GM19328 (cell line): Measurements from ENCODE around the gene NR1H2.
"Not testable (repeated sequence)": the region's sequence is repeated elsewhere in the genome, so short reads cannot be mapped to it uniquely, and the experiment has no call there.

ENCODE experiments used
- ATAC-seq: cut with Tn5 transposase; IDR thresholded peaks from one replicate; pipeline ENCODE4 v1.9.1; 2021; ENCODE audit warnings: mild to moderate bottlenecking, moderate library complexity; ENCODE audit not compliant: unreplicated experiment

The NR1H2 gene

DNA sequence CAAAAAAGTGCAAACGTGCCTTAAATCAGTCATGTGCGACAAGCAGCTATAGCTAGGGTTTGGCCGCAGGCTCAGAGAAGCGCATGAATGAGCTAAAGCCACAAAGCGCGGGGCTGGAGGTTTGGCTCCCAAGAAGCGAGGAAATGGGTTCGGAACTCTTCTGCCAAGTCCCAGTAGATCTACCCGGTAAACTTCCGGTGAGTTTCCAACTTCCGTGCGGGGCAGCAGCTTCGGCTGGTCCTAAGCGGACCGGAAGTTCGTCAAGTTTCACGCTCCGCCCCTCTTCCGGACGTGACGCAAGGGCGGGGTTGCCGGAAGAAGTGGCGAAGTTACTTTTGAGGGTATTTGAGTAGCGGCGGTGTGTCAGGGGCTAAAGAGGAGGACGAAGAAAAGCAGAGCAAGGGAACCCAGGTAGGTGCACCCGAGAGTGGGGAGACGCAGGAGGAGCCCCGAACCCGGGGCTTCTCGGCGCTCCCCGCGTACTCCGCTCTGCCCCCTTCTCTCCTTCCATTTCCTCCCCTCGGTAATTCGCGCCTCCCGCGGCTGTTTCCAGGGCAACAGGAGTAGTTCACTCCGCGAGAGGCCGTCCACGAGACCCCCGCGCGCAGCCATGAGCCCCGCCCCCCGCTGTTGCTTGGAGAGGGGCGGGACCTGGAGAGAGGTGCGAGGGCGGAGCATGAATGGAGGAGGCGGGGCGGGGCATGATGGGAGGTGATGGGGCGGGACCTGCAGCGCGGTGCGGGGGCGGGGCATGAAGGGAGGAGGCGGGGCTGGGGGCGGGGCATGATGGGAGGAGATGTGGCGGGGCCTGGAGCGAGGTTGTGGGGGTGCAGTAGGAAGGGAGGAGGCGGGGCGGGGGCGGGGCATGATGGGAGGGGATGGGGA, at the start of gene NR1H2:
TSS of gene NR1H2 (plus strand) at position 292 of the 885 bp plus-strand sequence. CDS start 1,149 bp downstream, outside the sequence.
- ATAC-seq, result peak; percentile 79

DNA sequence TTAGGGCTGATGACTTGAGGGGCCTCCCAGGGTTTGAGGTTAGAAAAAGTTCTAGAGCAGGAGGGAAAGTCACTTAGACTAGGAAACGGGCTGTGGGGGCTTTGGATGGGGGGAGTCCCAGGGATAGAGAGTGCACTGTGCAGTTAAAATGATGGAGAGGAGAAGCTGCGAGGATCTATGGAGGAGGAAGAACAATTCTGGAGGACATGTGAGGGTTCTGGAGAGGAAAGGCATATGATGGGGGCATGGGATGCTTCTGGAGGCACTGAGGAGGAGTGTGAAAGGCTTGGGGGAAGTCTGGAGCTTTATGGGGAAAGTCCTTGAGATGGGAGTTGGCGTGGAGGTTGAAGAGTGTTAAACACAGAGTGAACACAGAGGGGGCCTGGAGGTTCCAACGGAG, 49.2 kb upstream of the NR1H2 start:
- ATAC-seq, result no peak

DNA sequence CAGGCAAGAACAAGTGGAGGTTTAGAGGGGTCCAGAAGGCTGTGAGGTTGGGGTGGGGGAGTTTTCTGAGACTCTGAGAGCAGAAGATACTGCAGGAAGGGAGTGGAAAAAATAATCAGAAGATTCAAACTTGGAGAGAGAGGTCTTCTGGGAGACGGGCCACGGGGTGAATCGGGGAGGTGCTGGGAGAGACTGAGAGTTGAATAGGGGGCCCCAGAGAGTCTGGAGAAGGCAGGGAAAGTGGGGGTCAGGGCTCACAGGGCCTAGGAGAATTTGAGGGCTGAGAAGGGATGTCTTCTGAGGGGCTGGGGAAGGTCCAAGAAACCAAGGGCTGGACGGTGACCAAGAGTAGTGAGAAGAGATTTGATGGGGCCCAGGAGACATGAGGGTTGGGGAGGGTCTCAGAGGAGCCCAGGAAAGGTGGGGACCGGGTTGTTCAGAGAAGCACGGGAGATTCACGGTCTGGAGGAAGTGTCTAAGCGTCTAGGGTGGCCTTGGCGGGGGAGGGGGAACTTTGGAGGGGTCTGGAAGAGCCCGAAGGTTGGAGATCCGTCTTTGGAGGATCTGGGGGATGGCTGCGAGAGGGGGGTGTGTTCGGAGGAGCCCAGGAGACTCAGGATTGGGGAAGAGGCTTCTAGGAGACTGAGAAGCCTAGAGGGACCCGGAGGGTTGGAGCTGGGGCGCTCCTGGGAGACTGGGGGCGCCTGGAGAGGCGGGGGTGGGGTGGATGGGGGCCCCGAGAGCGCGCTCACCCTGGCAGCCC, 48.6 kb upstream of the NR1H2 start:
- ATAC-seq, result no peak

GRCh38 chr19:50328224-50328872, 47.9 kb upstream of the NR1H2 start:
- ATAC-seq, result no peak

DNA sequence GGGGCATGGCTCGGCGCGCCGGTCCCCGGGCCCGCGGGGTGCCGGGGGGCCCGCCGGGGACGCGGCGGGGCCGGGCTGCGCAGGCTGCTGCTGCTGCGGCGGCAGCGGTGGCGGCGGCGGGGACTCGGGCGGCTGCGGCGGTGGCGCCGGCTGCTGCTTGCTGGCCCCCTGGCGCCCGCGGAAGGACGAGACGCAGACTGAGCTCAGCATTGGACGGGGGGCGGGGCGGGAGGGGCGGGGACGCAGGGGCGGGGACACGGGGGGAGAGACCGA, 47.4 kb upstream of the NR1H2 start:
- no peak for ATAC-seq

DNA sequence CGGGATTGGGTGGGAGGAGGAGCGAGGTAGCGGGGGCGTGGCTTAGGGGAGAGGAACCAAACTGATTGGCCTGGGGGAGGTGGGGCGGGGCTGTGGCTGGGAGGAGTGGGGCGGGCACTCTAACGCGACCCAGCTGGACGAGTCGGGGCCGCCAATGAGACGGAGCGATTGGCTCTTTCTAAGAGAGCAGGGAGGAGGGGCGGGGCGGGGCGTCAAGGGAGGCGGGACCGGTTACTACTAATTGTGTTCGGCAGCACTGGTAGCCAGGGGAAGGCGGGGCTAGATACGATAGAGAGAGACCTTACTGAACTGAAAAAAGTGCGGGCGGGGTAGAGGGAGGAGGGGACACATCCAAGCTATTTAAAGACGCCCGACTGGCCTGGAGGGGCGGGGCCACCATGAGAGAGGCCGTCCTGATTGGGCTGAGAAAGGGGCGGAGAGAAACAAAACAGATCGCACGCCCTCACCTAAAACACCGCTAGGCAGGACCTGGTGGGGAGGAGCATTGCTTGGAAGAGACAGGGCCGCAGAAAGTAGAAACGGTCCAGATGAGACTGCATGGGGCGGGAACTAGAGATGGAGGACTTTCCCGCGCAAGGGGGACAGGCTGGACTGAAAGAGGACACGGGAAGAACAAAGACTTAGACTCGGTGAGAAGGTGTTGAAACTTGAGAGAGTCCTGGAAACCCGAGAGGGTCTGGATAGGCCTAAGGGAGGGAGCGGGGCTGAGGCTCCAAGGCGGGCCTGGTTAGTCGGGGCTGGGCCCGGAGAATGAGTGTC, 46.9 kb upstream of the NR1H2 start, which contains the start of gene KCNC3:
TSS of gene KCNC3 (minus strand) at position 232 of the 780 bp plus-strand sequence. CDS start 295 bp downstream, outside the sequence.
- ATAC-seq, result peak; percentile 40

GRCh38 chr19:50329926-50330294, 46.3 kb upstream of the NR1H2 start:
- not testable (repeated sequence) for ATAC-seq

DNA sequence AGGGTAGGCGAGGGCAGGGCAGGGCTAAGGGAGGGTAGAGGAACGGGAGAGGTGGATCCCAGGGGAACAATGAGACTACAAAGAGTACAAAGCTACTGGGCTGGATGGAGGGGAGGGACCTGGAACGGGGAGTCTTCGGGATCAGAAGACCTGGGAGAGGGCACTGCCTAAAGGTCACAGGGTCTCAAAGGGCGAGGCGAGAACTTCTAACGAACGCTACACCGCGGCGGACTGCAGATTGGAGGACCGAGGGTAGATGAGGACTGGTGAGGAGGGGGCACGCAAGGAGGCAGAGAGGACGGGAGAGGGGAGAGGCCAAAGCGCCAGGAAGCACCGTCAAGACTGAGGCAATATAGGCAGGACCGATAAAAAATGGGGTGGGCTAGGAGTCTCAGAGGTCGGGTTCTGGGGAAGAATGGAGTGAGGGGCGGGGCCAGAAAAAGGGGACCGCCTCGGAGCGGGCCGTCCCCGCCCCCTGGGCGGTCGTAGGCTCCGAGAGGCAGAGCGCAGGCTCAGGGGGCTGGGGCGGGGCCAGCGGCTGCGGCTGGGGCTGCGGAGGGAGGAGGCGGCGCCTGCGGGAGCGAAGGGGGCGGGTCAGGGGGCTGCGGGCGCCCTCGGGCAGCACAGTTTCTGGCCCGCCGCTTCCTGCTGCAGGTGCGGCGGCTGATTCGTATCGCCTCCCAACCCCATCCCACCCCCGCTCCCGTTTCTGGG, 45.7 kb upstream of the NR1H2 start:
- ATAC-seq, result no peak

DNA sequence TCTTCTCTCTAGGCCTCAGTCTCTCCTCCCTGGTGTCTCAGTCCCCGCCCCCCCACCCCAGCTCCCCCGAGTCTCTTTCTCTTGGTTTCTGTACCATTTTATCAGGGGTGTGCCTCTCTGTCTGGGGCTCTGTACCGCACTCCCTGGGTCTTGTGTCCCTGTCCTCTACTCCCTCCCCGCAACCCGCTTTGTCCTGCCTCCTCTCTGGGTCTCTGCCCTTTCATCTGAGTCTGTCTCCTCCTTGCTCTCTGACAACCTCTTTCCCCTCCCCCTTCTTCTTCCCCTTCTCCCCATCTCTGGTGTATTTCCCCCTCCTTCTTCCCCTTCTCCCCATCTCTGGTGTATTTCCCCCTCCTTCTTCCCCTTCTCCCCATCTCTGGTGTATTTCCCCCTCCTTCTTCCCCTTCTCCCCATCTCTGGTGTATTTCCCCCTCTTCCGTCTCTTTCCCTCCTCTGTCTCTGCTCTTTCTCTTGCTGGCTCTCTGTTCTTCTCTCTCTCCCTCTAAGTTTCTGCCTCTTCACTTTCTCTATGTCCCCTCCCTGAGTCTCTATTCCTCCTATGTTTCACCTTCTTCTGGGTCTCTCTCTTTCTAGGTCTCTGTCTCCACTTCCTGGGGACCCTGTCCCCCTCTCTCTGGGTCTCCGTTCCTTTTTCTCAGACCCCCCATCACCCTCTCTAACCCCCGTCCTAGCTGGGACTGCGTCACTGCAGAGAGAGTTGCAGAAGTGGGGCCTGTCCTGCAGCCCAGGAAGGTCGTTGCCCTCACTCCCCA, 44.9 kb upstream of the NR1H2 start:
- no peak for ATAC-seq

- ATAC-seq, result no peak
Measured at GRCh38 chr19:50331994-50332243, 44.3 kb upstream of the NR1H2 start.

- no peak for ATAC-seq
Measured at GRCh38 chr19:50332244-50333038, 43.8 kb upstream of the NR1H2 start.

DNA sequence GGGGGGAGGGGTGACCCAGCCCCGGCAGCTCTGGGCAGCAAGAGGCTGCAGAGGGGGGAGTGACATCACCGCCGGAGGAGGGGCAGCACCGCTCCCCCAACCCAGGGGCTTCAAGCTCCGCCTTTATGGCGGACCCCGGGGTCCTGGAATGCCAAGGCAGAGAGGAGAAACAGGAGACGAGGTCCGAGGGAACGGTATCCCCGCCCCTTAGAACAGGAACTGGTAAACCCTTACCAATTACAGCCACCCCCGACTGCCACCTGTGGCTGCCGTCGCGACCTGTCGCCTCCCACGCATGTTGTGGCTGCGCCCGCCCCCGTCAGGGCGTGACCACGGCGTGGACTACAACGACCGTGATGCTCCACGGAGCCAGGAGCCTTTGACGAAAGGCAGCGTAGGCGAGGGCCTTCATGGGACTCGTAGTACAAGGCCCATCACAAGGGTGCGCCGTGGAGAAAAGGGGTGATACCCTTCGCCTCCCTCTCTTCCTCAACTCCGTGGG, 43.0 kb upstream of the NR1H2 start:
- no peak for ATAC-seq

GRCh38 chr19:50333737-50334617, 42.3 kb upstream of the NR1H2 start:
- no peak for ATAC-seq

DNA sequence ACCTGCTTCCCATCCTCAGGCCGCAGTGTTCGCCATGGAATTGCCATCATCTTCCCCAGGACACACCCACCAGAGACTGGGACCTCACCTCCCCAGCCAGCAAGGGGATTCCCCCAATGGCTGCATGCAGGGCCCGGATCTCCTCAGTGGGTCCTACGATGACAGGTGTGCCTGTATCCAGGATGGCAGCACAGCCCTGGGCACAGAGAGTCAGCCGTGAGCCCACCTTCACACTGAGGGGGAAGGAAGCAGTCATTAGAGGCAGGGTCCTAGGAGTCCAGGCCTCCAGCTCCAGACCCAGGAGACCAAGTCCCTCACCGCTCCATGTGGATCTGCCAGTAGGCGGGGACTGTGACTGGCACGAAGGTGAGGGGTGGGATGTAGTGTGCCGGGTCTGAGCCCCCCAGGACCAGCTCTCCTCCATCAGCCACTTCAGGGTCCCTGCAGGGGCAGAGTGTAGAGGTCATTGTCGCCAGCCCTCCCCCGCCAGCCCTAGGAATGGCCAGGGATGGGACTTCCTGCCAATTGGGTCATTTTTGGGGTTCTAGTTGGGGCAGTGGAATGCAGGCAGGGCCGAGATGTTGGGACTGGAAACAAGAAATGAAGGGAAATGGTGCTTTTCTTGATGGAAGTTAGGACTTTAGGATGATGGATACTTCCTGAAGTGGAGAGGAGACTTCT, 41.4 kb upstream of the NR1H2 start:
- ATAC-seq, result no peak

DNA sequence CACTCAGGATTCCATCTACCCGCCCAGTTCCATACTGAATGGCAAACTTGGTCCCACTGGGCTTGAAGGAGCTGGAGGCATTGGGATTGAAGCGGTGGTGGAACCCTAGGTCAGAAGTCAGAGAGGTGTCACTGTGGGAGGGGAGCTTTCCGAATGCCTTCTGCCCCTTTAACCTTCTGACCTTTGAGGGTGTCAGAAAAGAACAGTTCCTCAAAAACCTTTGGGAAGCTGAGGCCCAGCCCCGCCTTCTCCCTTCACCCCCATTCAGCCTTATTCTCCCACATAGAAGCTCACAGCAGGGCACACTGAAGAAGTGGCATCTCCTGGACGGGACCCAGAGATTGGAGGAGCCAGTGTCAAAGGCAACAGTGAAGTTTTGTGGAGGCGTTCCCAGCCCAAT, 39.2 kb upstream of the NR1H2 start:
- not testable (repeated sequence) for ATAC-seq

DNA sequence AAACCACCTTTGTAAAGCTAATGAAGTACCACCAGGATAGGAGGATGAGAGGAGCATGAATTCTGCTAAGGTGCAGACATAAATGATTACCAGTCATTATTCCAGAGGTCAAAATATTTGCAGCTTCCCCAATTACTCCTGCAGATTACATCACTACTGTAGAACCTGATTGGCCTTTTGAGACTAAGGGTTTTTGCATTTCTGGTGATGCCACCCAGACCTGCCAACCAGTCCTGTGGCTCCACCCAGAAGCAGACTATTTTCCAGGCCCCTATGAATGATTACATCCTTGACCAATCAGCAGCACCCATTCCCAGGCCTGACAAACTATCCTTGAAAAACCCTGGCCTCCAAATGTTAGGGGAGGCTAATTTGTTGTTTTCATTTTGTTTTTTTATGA, 35.9 kb upstream of the NR1H2 start:
- ATAC-seq, result no peak

DNA sequence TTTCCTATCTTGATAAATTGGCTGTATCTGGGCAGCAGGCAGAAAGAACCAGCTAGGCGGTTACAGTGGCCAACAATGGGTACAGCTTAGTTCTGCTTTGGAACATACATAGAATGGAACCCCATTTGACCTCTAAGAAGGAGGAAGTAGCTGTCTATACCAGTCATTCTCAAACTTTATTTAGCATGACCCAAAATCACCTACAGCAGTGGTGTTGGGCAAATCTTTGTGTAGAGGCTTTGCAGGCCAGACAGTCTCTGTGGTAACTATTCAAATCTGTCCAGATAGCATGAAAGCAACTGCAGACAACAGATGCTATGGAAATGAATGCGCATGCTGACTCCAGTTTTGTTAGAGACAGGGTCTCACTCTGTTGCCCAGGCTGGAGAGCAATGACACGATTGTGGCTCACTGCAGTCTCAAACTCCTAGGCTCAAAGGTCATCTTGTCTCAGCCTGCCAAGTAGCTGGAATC, 35.1 kb upstream of the NR1H2 start:
- peak; percentile 54 for ATAC-seq
